Activated naive CD4-positive, alpha-beta T cell treated with anti-CD3 and anti-CD28 coated beads, Interleukin-2, amount 50 U/mL, for 24 hours (primary cell): ENCODE data around the gene CYB561A3.

Experiments used
- H3K27ac Mint-ChIP-seq: one replicate; pipeline ENCODE4 v1.8.0; 2021; ENCODE audit warnings: mild to moderate bottlenecking, mixed read lengths
- H3K27me3 Mint-ChIP-seq: one replicate; pipeline ENCODE4 v1.8.0; 2021; ENCODE audit warnings: mixed read lengths
- H3K36me3 Mint-ChIP-seq: one replicate; pipeline ENCODE4 v1.8.0; 2021; ENCODE audit warnings: mixed read lengths
- H3K4me1 Mint-ChIP-seq: one replicate; pipeline ENCODE4 v1.8.0; 2021; ENCODE audit warnings: mixed read lengths
- H3K4me3 Mint-ChIP-seq: one replicate; pipeline ENCODE4 v1.8.0; 2021; ENCODE audit warnings: mild to moderate bottlenecking, mixed read lengths
- H3K9me3 Mint-ChIP-seq: one replicate; pipeline ENCODE4 v1.8.0; 2021; ENCODE audit warnings: mixed read lengths

The CYB561A3 gene

DNA sequence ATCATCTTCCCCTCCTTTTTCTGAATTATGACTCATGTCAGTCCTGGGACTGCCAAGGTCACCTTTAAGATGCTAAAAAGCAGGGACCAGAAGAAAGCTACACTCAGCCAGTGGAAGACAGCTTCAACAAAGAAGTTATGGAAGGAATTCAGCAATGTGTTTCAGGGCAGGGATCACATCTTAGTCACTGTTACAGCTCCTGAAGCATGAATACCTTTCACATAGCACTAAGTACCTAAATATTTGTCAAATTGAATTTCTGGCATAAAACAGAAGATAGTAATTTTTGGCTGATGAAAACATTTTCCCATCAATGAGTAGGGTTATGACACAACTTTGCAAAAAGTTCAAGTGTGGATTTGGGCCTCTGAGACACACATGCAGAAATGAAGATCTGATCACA lies 34.0 kb downstream of the CYB561A3 start:
- Mint-ChIP-seq H3K27ac (no peak overlapping the region), H3K9me3 (no peaks in the 10 kb centered on the region), H3K4me3 (no peak overlapping the region), H3K27me3 (no peaks in the 10 kb centered on the region), H3K36me3 (peaks cover 33% of the 10 kb centered on the region), H3K4me1 (peaks cover 45% of the 10 kb centered on the region)

DNA sequence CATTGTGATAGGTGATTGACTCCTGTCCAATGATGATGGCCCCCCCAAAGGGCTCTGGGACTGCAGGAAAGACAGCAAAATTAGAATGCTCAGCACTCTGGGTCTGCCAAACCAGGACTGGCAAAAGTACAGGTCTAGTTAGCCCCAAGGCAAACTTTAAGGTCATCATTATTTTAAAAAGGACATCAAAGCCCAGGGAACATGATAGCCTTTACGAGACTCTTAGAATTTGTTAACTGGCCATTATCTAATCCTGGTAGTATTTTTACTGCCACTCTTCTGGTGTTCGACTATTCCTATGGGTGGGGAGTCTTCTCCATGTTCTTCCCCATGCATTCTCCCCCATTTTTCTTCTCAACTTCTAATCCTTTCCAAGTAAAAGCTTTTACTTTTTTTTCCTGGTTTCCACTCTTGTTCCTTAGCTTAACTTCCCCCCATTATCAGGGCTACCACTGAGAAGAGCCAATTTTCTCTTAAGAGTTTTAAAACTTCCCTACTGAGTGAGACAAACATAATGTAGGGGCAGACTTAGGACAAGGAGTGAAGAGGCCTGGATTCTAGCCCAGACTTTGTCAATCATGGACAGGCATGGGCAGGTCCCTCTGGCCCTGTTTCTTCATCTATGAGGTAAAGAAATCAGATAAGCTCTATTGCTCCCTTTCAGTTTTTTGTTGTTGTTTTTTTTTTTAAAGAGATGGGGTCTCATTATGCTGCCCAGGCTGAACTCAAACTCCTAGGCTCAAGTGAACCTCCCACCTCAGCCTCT lies 35.9 kb downstream of the CYB561A3 start:
- H3K36me3 Mint-ChIP-seq, result peaks cover 37% of the 10 kb centered on the region
- H3K4me1 Mint-ChIP-seq, result peaks cover 29% of the 10 kb centered on the region
- no peak overlapping the region for H3K27ac Mint-ChIP-seq
- H3K9me3 Mint-ChIP-seq, result no peaks in the 10 kb centered on the region
- no peak overlapping the region for H3K4me3 Mint-ChIP-seq
- no peaks in the 10 kb centered on the region for H3K27me3 Mint-ChIP-seq

DNA sequence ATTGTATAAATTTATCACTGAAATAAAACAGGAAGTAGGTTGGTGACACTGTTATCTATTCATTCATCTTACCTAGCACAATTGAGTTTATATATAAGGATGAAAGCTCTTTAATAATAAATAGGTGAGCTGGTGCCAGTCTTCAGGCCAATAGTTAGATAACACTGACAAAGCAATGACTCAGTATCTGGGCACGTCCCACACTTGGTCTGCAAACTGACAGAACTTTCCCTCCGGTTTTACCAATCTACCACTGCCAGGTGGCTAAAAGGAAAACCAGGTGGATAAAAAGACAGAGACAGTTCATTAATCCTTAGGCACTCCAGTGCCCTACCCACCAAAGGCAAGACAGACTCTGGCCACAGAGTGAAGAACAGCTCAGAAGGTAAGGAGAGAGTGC lies 46.4 kb downstream of the CYB561A3 start:
- Mint-ChIP-seq H3K4me1 (no peaks in the 10 kb centered on the region), H3K4me3 (no peak overlapping the region), H3K36me3 (peaks cover 12% of the 10 kb centered on the region), H3K27me3 (no peaks in the 10 kb centered on the region), H3K27ac (peak overlapping the region; percentile 81), H3K9me3 (no peaks in the 10 kb centered on the region)

DNA sequence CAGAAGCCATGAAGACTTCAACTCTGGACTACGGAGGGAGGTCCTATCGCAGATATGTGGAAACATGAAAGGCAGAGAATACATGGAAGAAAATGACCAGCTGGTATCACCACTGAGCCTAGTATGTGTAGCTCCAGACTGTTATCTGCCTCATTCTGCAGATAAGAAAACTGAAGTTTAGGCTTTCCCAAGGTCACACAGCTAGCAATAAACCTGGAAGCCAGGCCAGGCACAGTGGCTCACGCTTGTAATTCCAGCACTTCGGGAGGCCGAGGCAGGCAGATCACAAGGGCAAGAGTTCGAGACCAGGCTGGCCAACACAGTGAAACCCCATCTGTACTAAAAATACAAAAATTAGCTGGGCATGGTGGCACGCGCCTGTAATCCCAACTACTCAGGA lies 50.9 kb downstream of the CYB561A3 start:
- H3K4me3 Mint-ChIP-seq, result no peak overlapping the region

DNA sequence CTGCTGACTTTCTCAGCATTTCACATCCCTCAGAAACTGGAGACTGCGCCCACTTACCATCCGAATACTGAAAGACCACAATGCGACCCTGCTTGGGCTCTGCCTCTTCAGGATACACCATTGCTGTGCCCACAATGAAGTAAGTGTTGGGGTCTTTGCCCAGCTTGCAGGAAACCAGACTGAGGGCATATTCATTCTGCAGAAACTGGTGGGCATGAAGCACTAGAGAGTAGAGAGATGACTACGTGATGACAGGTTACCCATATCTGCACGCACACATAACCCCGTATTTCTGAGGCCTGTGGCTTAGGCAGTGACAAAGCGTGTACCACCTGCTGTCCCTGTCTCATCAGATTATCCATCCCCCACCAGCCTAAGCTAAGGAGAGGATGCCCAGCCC lies 51.9 kb downstream of the CYB561A3 start:
- Mint-ChIP-seq H3K36me3 (peaks cover 5% of the 10 kb centered on the region), H3K27ac (no peak overlapping the region)

More for the DNA sequence above, 50.9 kb downstream of the CYB561A3 start:
- Mint-ChIP-seq H3K27me3 (no peaks in the 10 kb centered on the region), H3K9me3 (no peaks in the 10 kb centered on the region), H3K4me1 (no peaks in the 10 kb centered on the region), H3K36me3 (peaks cover 7% of the 10 kb centered on the region), H3K27ac (no peak overlapping the region)

DNA sequence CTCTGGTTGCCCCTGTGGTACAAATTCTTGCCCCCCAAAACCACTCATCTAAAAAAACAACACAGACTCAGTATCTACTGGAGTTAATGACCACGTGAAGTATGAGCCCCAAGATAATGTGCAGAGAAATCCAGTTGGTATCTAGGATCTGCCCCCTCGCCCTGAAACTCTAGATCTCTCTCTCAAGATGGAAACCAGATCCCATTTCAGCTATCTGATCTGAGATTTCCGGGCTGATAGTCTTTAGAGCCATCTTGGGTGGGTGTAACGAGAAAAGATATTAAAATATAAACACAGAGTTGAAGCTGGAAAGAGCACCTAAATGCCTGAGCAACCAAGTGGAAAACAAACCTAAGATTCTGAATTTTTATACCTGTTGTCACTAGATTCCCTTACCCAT lies 52.5 kb downstream of the CYB561A3 start:
- Mint-ChIP-seq H3K36me3 (peaks cover 7% of the 10 kb centered on the region), H3K4me3 (no peak overlapping the region), H3K27me3 (no peaks in the 10 kb centered on the region), H3K27ac (no peak overlapping the region), H3K9me3 (no peaks in the 10 kb centered on the region), H3K4me1 (no peaks in the 10 kb centered on the region)

More for the DNA sequence above, 51.9 kb downstream of the CYB561A3 start:
- H3K4me1 Mint-ChIP-seq, result no peaks in the 10 kb centered on the region
- H3K9me3 Mint-ChIP-seq, result no peaks in the 10 kb centered on the region
- no peaks in the 10 kb centered on the region for H3K27me3 Mint-ChIP-seq
- no peak overlapping the region for H3K4me3 Mint-ChIP-seq

DNA sequence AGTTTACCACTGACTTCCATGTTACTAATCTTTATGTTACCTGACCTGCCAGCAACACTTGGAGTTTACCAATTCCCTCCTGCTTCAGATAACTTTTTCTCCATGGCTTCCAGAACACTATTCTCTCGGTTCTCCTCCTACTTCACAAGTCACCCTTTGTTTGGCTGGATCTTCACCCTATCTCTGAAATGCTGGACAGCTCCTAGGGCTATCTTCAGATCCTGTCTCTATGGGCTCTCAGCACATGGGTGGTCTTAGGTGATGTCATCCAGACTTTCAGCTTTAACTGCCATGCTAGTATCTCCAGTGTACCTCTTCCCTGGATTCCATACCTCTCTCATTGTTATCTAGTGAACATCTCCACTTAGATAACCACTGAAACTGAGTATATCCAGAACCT lies 54.3 kb downstream of the CYB561A3 start:
- Mint-ChIP-seq H3K27me3 (no peaks in the 10 kb centered on the region), H3K27ac (no peak overlapping the region), H3K36me3 (peaks cover 4% of the 10 kb centered on the region), H3K4me3 (no peak overlapping the region), H3K9me3 (no peaks in the 10 kb centered on the region), H3K4me1 (no peaks in the 10 kb centered on the region)

DNA sequence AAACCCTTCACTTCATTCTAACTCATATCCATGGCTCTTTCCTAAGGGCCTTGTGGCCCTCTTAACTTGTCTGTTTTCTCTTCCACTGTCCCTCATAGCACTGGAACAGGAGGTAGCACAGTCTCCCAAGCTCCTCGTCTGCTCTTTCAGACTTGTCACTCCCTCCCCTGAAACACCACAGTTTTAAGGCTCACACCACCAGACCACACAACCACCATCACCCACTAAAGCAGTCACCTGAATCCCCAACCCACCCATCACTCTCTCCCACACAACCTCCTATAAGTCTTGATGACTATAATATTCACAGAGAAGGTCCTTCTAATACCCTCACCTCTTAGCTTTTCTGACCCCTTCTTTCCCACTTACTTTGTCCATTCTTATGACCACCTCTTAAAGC lies 55.5 kb downstream of the CYB561A3 start:
- H3K9me3 Mint-ChIP-seq, result no peaks in the 10 kb centered on the region
- no peaks in the 10 kb centered on the region for H3K27me3 Mint-ChIP-seq
- peaks cover 6% of the 10 kb centered on the region for H3K36me3 Mint-ChIP-seq
- H3K4me3 Mint-ChIP-seq, result no peak overlapping the region
- no peak overlapping the region for H3K27ac Mint-ChIP-seq
- H3K4me1 Mint-ChIP-seq, result no peaks in the 10 kb centered on the region

DNA sequence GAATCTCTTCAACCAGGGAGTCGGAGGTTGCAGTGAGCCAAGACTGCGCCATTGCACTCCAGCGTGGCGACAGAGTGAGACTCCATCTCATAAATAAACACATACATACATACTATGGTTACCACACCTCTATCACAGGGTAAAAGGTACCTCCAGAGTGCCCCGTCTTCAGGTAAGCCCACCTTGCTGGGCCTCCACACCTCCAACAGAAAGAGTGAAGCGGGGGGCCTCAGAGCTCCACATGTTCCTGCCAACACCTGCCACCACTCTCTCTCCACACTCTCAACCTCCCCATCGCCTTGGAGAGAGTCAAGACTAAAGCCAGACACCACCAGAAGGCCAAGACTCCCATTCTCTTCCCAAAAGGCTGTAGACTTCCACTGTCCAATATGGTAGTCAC lies 56.3 kb downstream of the CYB561A3 start:
- no peaks in the 10 kb centered on the region for H3K27me3 Mint-ChIP-seq
- H3K36me3 Mint-ChIP-seq, result peaks cover 11% of the 10 kb centered on the region
- H3K4me3 Mint-ChIP-seq, result no peak overlapping the region
- H3K4me1 Mint-ChIP-seq, result peaks cover under 1% of the 10 kb centered on the region
- no peaks in the 10 kb centered on the region for H3K9me3 Mint-ChIP-seq
- H3K27ac Mint-ChIP-seq, result no peak overlapping the region

DNA sequence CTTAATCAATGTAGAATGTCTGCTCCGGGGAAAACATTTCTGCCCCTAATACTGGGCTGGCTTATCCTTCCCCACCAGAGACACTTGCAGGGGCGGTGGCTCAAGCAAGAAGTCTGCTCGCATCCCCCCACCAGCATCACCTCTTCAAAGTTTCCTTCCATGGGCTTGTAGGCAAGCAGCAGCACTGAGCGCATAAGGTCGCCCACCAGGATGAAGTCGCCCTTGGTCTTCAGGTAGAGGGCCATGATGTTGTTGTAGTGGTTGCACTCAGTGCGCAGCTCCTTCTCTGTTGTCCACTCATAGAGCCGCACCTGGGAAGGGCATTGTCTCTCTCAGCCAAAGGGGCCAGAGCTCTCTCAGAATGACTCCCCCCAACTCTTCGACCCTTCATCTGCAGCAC lies 58.0 kb downstream of the CYB561A3 start:
- H3K36me3 Mint-ChIP-seq, result peaks cover 12% of the 10 kb centered on the region
- no peaks in the 10 kb centered on the region for H3K9me3 Mint-ChIP-seq
- H3K27me3 Mint-ChIP-seq, result no peaks in the 10 kb centered on the region
- H3K4me1 Mint-ChIP-seq, result peaks cover 16% of the 10 kb centered on the region
- H3K4me3 Mint-ChIP-seq, result no peak overlapping the region
- no peak overlapping the region for H3K27ac Mint-ChIP-seq

DNA sequence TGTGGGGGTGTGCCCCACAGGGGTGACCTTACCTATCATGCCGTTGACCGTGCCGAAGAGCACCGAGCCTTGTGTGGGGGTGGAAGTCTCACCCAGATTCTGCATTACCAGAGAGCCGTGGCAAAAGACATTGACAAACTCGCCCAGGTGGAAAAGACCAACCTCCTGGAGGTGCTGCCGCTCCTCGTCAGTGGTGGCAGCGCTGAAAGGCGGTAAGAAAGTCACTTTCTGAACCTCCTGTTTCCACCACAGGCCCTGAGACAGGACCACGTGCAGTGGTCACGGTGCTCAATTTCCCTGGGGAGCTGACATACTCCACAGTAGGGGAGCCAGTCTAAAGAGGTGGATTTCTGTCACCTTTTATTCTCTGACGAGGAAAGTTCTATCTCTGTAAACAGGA lies 59.1 kb downstream of the CYB561A3 start:
- no peak overlapping the region for H3K4me3 Mint-ChIP-seq
- H3K9me3 Mint-ChIP-seq, result no peaks in the 10 kb centered on the region
- H3K27me3 Mint-ChIP-seq, result no peaks in the 10 kb centered on the region
- no peak overlapping the region for H3K27ac Mint-ChIP-seq
- peaks cover 15% of the 10 kb centered on the region for H3K36me3 Mint-ChIP-seq
- H3K4me1 Mint-ChIP-seq, result peaks cover 25% of the 10 kb centered on the region
